Measurements from ENCODE around the gene MIS18BP1.

DNA sequence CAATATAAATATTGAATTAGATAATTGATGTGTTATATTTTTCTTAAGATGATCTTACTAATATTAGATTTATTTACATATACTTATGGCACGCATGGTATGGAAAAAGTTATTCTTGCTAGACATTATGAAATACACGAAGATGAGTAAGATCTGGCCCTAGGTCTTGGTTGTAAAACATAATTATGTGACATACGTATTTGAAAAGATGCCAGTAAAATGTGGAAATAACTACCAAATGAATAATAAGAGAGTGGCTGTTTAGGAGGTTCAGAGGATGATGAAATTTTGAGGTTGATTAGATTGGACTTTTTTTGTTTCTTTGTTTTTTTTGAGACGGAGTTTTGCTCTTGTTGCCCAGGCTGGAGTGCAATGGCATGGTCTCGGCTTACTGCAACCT is 75.9 kb downstream of the MIS18BP1 start:
- TF ChIP-seq, protein P1, sequence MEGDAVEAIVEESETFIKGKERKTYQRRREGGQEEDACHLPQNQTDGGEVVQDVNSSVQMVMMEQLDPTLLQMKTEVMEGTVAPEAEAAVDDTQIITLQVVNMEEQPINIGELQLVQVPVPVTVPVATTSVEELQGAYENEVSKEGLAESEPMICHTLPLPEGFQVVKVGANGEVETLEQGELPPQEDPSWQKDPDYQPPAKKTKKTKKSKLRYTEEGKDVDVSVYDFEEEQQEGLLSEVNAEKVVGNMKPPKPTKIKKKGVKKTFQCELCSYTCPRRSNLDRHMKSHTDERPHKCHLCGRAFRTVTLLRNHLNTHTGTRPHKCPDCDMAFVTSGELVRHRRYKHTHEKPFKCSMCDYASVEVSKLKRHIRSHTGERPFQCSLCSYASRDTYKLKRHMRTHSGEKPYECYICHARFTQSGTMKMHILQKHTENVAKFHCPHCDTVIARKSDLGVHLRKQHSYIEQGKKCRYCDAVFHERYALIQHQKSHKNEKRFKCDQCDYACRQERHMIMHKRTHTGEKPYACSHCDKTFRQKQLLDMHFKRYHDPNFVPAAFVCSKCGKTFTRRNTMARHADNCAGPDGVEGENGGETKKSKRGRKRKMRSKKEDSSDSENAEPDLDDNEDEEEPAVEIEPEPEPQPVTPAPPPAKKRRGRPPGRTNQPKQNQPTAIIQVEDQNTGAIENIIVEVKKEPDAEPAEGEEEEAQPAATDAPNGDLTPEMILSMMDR (IDR thresholded peaks at IDR 0.05) = no peak
- no peak for TF ChIP-seq POLR2A (IDR thresholded peaks at IDR 0.05)

Data from body of pancreas (tissue), 4 donors.